Mesenchymal stem cell (in vitro differentiated cells and primary cell): ENCODE data around the gene IGLON5.

ENCODE experiments used
- DNase-seq: peaks from one replicate; pipeline ENCODE4 v3.0.0-alpha.2; 2013
- H2AFZ ChIP-seq: one replicate; pipeline ENCODE4 v1.6.1; 2013; ENCODE audit warnings: low read depth, mild to moderate bottlenecking, control low read depth, inconsistent platforms, low read length, moderate library complexity
- H2AK5ac ChIP-seq: 2 replicates; pipeline ENCODE4 v1.6.1; 2013; ENCODE audit warnings: low read length, moderate library complexity, mild to moderate bottlenecking, inconsistent platforms; ENCODE audit not compliant: severe bottlenecking
- H2BK120ac ChIP-seq: one replicate; pipeline ENCODE4 v1.6.1; 2013; ENCODE audit warnings: low read depth, mild to moderate bottlenecking, inconsistent platforms, low read length, moderate library complexity
- H2BK12ac ChIP-seq, 2 experiments: one replicate each; pipeline ENCODE4 v1.6.1; 2013; ENCODE audit warnings: inconsistent platforms in 2 of 2, low read length in 2 of 2, mild to moderate bottlenecking in 2 of 2, moderate library complexity in 2 of 2, control low read depth in 1 of 2
- H2BK15ac ChIP-seq: one replicate; pipeline ENCODE4 v1.6.1; 2013; ENCODE audit warnings: mild to moderate bottlenecking, low read depth, inconsistent platforms; ENCODE audit not compliant: poor library complexity, severe bottlenecking
- H2BK5ac ChIP-seq: 2 replicates; pipeline ENCODE4 v1.6.1; 2013; ENCODE audit warnings: low read depth, mild to moderate bottlenecking, low read length, control low read depth, inconsistent platforms; ENCODE audit not compliant: poor library complexity, severe bottlenecking
- H3K14ac ChIP-seq, 2 experiments: one replicate each; pipeline ENCODE4 v1.6.1; 2013; ENCODE audit warnings: inconsistent platforms in 2 of 2, low read length in 2 of 2, control low read depth in 1 of 2, mild to moderate bottlenecking in 1 of 2, moderate library complexity in 1 of 2
- H3K18ac ChIP-seq, 2 experiments: one replicate each; pipeline ENCODE4 v1.6.1; 2013; ENCODE audit warnings: inconsistent platforms in 2 of 2, low read length in 2 of 2, control low read depth in 1 of 2, low read depth in 1 of 2, mild to moderate bottlenecking in 1 of 2
- H3K23ac ChIP-seq, 2 experiments: one replicate each; pipeline ENCODE4 v1.6.1; 2013; ENCODE audit warnings: inconsistent platforms in 2 of 2, low read length in 2 of 2, mild to moderate bottlenecking in 2 of 2, moderate library complexity in 2 of 2, control low read depth in 1 of 2
- H3K27ac ChIP-seq: 2 replicates; pipeline ENCODE4 v1.5.1; 2013; ENCODE audit warnings: mild to moderate bottlenecking, moderate library complexity, low read length, control low read depth, inconsistent platforms; ENCODE audit not compliant: poor library complexity, severe bottlenecking
- H3K27me3 ChIP-seq, 2 experiments: 2 replicates each; pipeline versions ENCODE4 v1.6.1 to v1.7.0; 2013; ENCODE audit warnings: low read length in 2 of 2, mild to moderate bottlenecking in 2 of 2, moderate library complexity in 2 of 2, control low read depth in 1 of 2, inconsistent platforms in 1 of 2; ENCODE audit not compliant: control insufficient read depth in 1 of 2, insufficient read depth in 1 of 2
- H3K36me3 ChIP-seq, 2 experiments: 2 replicates each; pipeline versions ENCODE4 v1.6.1 to v1.7.0; 2013; ENCODE audit warnings: low read length in 2 of 2, control low read depth in 1 of 2, inconsistent platforms in 1 of 2, low read depth in 1 of 2, mild to moderate bottlenecking in 1 of 2; ENCODE audit not compliant: insufficient read depth in 2 of 2, control insufficient read depth in 1 of 2
- H3K4ac ChIP-seq, 2 experiments: one replicate each; pipeline ENCODE4 v1.6.1; 2013; ENCODE audit warnings: inconsistent platforms in 2 of 2, low read length in 2 of 2, mild to moderate bottlenecking in 2 of 2, moderate library complexity in 2 of 2, control low read depth in 1 of 2, low read depth in 1 of 2
- H3K4me1 ChIP-seq: 2 replicates; pipeline ENCODE4 v1.6.1; 2013; ENCODE audit warnings: low read depth, low read length, control low read depth; ENCODE audit not compliant: control insufficient read depth, insufficient read depth
- H3K4me2 ChIP-seq: 2 replicates; pipeline ENCODE4 v1.6.1; 2013; ENCODE audit warnings: low read length, mild to moderate bottlenecking, inconsistent platforms; ENCODE audit not compliant: poor library complexity, severe bottlenecking
- H3K4me3 ChIP-seq, 2 experiments: 2 replicates each; pipeline versions ENCODE4 v1.5.1 to v1.7.0; 2013; ENCODE audit warnings: low read length in 2 of 2, mild to moderate bottlenecking in 2 of 2, control low read depth in 1 of 2, low read depth in 1 of 2; ENCODE audit not compliant: insufficient read depth in 1 of 2
- H3K79me1 ChIP-seq: replicated peaks from 2 replicates; pipeline ENCODE4 v1.6.1; 2013; ENCODE audit warnings: mild to moderate bottlenecking, control low read depth, low read length, inconsistent platforms; ENCODE audit not compliant: poor library complexity, severe bottlenecking
- H3K9ac ChIP-seq: 2 replicates; pipeline ENCODE4 v1.7.0; 2013; ENCODE audit warnings: mild to moderate bottlenecking, low read length, moderate library complexity
- H3K9me3 ChIP-seq: 2 replicates; pipeline ENCODE4 v1.7.0; 2013; ENCODE audit warnings: mild to moderate bottlenecking, low read length; ENCODE audit not compliant: control insufficient read depth
- H4K8ac ChIP-seq: one replicate; pipeline ENCODE4 v1.6.1; 2013; ENCODE audit warnings: inconsistent platforms, mild to moderate bottlenecking, low read length, moderate library complexity
- H4K91ac ChIP-seq: one replicate; pipeline ENCODE4 v1.6.1; 2013; ENCODE audit warnings: mild to moderate bottlenecking, low read length, inconsistent platforms
- WGBS: methylation state at CpG from one replicate; pipeline ENCODE4 v1.1.7; 2013; ENCODE audit warnings: mixed read lengths; 5-methylcytosine and 5-hydroxymethylcytosine counted together

IGLON5 gene

GRCh38 chr19:51368366-51369282, 57.2 kb downstream of the IGLON5 start, which contains the start of gene CLDND2:
Gene CLDND2, minus strand, starts transcription at chr19:51369003. Its CDS starts 426 bp downstream, at chr19:51368577.
- Histone ChIP-seq H3K79me1 (peaks cover 19% of the 10 kb centered on the region), H3K4me2 (peak within 1 kb of the TSS; percentile 84), H3K23ac (peak within 1 kb of the TSS in 1 of 2 experiments; percentile 94), H3K27ac (peak within 1 kb of the TSS; percentile 23), H4K8ac (peak within 1 kb of the TSS; percentile 93), H3K36me3 (no peaks in the 10 kb centered on the region), H2BK120ac (peak within 1 kb of the TSS; percentile 78), H3K18ac (peak within 1 kb of the TSS; percentile 74 to 100), H3K4me3 (peak within 1 kb of the TSS; percentile 85 to 90), H2AFZ (peak within 1 kb of the TSS; percentile 97), H3K9me3 (no peaks in the 10 kb centered on the region), H3K27me3 (peaks cover 4 to 20% of the 10 kb centered on the region in 2 experiments), H2BK15ac (peak within 1 kb of the TSS; percentile 87), H3K14ac (peak within 1 kb of the TSS in 1 of 2 experiments; percentile 99), H3K4me1 (peaks cover 23% of the 10 kb centered on the region), H2BK12ac (peak within 1 kb of the TSS; percentile 59 to 88), H3K9ac (peak within 1 kb of the TSS; percentile 94), H4K91ac (peak within 1 kb of the TSS; percentile 95), H3K4ac (peak within 1 kb of the TSS; percentile 84 to 96), H2AK5ac (peak within 1 kb of the TSS; percentile 71), H2BK5ac (peak within 1 kb of the TSS; percentile 45)
- no peak for DNase-seq
- 62% methylated on average over 19 of the region's 23 CpGs for WGBS

GRCh38 chr19:51370230-51370629, 58.8 kb downstream of the IGLON5 start:
- Histone ChIP-seq H3K4me1 (peaks cover 13% of the 10 kb centered on the region), H3K9ac (no peak overlapping the region), H3K79me1 (peaks cover 11% of the 10 kb centered on the region), H4K91ac (no peak overlapping the region), H3K23ac (no peak overlapping the region), H3K4ac (no peak overlapping the region), H3K27me3 (peaks cover 4 to 20% of the 10 kb centered on the region in 2 experiments), H2BK5ac (no peak overlapping the region), H4K8ac (no peak overlapping the region), H2BK120ac (no peak overlapping the region), H3K18ac (no peak overlapping the region), H2AFZ (no peak overlapping the region), H3K4me2 (no peak overlapping the region), H2BK15ac (no peak overlapping the region), H3K36me3 (no peaks in the 10 kb centered on the region), H2BK12ac (no peak overlapping the region), H3K27ac (no peak overlapping the region), H3K4me3 (no peak overlapping the region), H3K14ac (no peak overlapping the region), H2AK5ac (no peak overlapping the region), H3K9me3 (no peaks in the 10 kb centered on the region)
- WGBS = 78% methylated on average over 4 of the region's 4 CpGs
- no peak for DNase-seq

- H3K9me3 ChIP-seq = no peaks in the 10 kb centered on the region
- no peak overlapping the region for H3K23ac ChIP-seq
- H3K4me3 ChIP-seq = no peak overlapping the region
- no peak overlapping the region for H2BK15ac ChIP-seq
- H2AK5ac ChIP-seq = no peak overlapping the region
- no peak overlapping the region for H3K4me2 ChIP-seq
- no peak overlapping the region for H3K4ac ChIP-seq
- no peak overlapping the region for H4K8ac ChIP-seq
- no peak overlapping the region for H3K9ac ChIP-seq
- H3K14ac ChIP-seq = no peak overlapping the region
- H2BK5ac ChIP-seq = no peak overlapping the region
- peaks cover 10% of the 10 kb centered on the region for H3K4me1 ChIP-seq
- H3K36me3 ChIP-seq = no peaks in the 10 kb centered on the region
- H2BK12ac ChIP-seq = no peak overlapping the region
- no peak overlapping the region for H3K27ac ChIP-seq
- no peak overlapping the region for H4K91ac ChIP-seq
- peaks cover 4 to 20% of the 10 kb centered on the region in 2 experiments for H3K27me3 ChIP-seq
- peaks cover 7% of the 10 kb centered on the region for H3K79me1 ChIP-seq
- 83% methylated on average over 8 of the region's 8 CpGs for WGBS
- H2AFZ ChIP-seq = no peak overlapping the region
- H2BK120ac ChIP-seq = no peak overlapping the region
- no peak for DNase-seq
- no peak overlapping the region for H3K18ac ChIP-seq
These were observed 59.8 kb downstream of the IGLON5 start for GRCh38 chr19:51371186-51371690.

- no peak overlapping the region for H3K18ac ChIP-seq
- no peak overlapping the region for H2AFZ ChIP-seq
- WGBS = 90% methylated on average over 18 of the region's 18 CpGs
- peaks cover 4 to 20% of the 10 kb centered on the region in 2 experiments for H3K27me3 ChIP-seq
- no peak overlapping the region for H3K9ac ChIP-seq
- H3K9me3 ChIP-seq = no peaks in the 10 kb centered on the region
- H4K8ac ChIP-seq = no peak overlapping the region
- no peak overlapping the region for H2BK120ac ChIP-seq
- peaks cover 6% of the 10 kb centered on the region for H3K79me1 ChIP-seq
- H3K36me3 ChIP-seq = no peaks in the 10 kb centered on the region
- no peak overlapping the region for H2BK5ac ChIP-seq
- H3K27ac ChIP-seq = no peak overlapping the region
- H4K91ac ChIP-seq = no peak overlapping the region
- H2AK5ac ChIP-seq = no peak overlapping the region
- DNase-seq = no peak
- no peak overlapping the region for H3K23ac ChIP-seq
- H3K4me2 ChIP-seq = no peak overlapping the region
- no peak overlapping the region for H2BK12ac ChIP-seq
- H2BK15ac ChIP-seq = no peak overlapping the region
- H3K4ac ChIP-seq = no peak overlapping the region
- H3K14ac ChIP-seq = no peak overlapping the region
- H3K4me3 ChIP-seq = no peak overlapping the region
- peaks cover 8% of the 10 kb centered on the region for H3K4me1 ChIP-seq
These were observed 60.7 kb downstream of the IGLON5 start for GRCh38 chr19:51372021-51372648.
